GM12875 (cell line): Measurements from ENCODE around the gene GPR4.

ENCODE experiments used
- H3K4me3 ChIP-seq: one replicate; pipeline ENCODE4 v1.5.1; 2011; ENCODE audit warnings: low read depth, low read length, control low read depth
- CTCF ChIP-seq: IDR thresholded peaks from 2 replicates; pipeline ENCODE4 v1.5.1; 2011; ENCODE audit warnings: low read depth, mild to moderate bottlenecking, control low read depth, inconsistent platforms, low read length, moderate library complexity, borderline replicate concordance; ENCODE audit not compliant: insufficient read depth

Gene GPR4

GRCh38 chr19:45600340-45600885 lies 1.6 kb downstream of the GPR4 start:
- TF ChIP-seq CTCF: no peak
- H3K4me3 ChIP-seq: no peak overlapping the region

GRCh38 chr19:45599286-45599685 lies 2.7 kb downstream of the GPR4 start:
- TF ChIP-seq CTCF: no peak
- H3K4me3 ChIP-seq: no peak overlapping the region

DNA sequence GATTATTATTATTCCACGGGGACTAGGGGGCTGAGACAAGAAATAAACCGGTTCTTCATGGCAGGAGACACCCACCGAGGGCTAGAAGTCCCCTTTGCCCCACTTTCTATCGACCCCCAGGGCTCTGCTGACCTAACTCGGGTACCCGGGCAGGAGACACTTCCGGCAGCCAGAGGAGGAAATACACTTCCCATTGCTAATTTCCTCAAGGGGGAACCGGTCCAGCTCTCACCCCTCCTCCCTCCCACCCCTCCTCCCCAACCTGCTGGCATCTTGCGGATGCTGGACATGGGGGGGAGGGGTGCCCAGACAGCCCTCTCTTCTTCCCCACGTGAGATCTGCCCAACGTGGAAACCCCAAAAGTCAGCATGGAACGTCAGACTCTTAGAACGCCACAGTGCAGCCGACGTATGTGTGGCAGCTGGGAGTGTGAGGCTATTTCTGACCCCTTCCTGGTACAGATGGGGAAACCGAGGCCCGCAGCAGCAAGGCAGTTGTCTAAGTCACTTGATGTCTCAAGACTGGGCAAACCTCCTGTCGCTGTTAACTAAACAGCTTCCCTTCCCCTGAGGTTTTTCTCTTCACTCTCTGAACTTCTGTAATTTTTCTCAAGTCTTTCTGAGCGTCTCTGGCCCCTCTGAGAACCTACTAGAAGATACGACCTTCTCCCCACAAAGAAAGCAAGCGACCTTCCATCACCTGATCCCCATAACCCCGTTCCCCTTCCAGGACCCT lies 3.6 kb downstream of the GPR4 start:
- TF ChIP-seq CTCF: no peak
- no peak overlapping the region for H3K4me3 ChIP-seq

- no peak overlapping the region for H3K4me3 ChIP-seq
- no peak for TF ChIP-seq CTCF
Measured at GRCh38 chr19:45597425-45598111, 4.4 kb downstream of the GPR4 start.

DNA sequence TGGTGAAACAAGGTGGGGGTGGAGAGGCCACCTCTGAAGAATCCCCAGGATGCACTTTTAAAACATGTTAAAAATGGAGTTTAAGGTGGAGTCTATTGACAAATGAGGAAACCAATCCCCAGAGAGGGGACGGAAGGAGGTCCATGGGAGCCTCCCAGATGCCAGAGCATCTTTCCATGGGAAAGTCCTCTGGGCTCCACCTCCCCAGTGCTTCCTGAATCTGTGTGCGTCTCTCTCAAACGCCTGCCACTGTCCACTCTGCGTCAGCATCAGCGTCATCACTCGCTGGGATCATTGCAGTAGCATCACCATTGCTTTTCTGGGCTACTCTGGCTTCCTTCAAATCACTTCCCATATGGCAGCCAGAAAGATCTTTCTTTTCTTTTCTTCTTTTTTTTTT lies 6.2 kb downstream of the GPR4 start:
- H3K4me3 ChIP-seq: no peak overlapping the region
- no peak for TF ChIP-seq CTCF

- TF ChIP-seq CTCF: no peak
- H3K4me3 ChIP-seq: no peak overlapping the region
Measured at GRCh38 chr19:45593520-45593919, 8.5 kb downstream of the GPR4 start.

- no peak for TF ChIP-seq CTCF
- no peak overlapping the region for H3K4me3 ChIP-seq
Measured at GRCh38 chr19:45592366-45592765, 9.6 kb downstream of the GPR4 start.
